ENCODE results near the gene MAML3.

Gene MAML3

GRCh38 chr4:139797287-139797686, 356.7 kb downstream of the MAML3 start:
- no peak for DNase-seq

- no peak for DNase-seq
Observed at GRCh38 chr4:139795527-139796314, 358.3 kb downstream of the MAML3 start.

GRCh38 chr4:139794158-139794954, 359.6 kb downstream of the MAML3 start:
- DNase-seq = no peak

- no peak for DNase-seq
Observed at GRCh38 chr4:139791681-139792080, 362.3 kb downstream of the MAML3 start.

- DNase-seq = no peak
Observed at GRCh38 chr4:139790291-139790690, 363.7 kb downstream of the MAML3 start.

- no peak for DNase-seq
Observed at GRCh38 chr4:139789096-139789654, 364.8 kb downstream of the MAML3 start.

GRCh38 chr4:139786494-139787354, 367.3 kb downstream of the MAML3 start:
- DNase-seq = no peak

GRCh38 chr4:139785356-139785755, 368.6 kb downstream of the MAML3 start:
- no peak for DNase-seq

GRCh38 chr4:139783741-139784484, 370.1 kb downstream of the MAML3 start:
- DNase-seq = no peak

- no peak for DNase-seq
Observed at GRCh38 chr4:139782926-139783522, 371.0 kb downstream of the MAML3 start.

GRCh38 chr4:139781066-139781465, 372.9 kb downstream of the MAML3 start:
- DNase-seq = no peak

GRCh38 chr4:139779691-139780090, 374.3 kb downstream of the MAML3 start:
- DNase-seq = no peak

GRCh38 chr4:139777757-139778156, 376.2 kb downstream of the MAML3 start:
- DNase-seq = no peak

GRCh38 chr4:139776235-139776634, 377.7 kb downstream of the MAML3 start:
- no peak for DNase-seq

GRCh38 chr4:139774759-139775487, 379.1 kb downstream of the MAML3 start:
- DNase-seq = no peak

GRCh38 chr4:139773560-139774318, 380.2 kb downstream of the MAML3 start:
- no peak for DNase-seq

- DNase-seq = no peak
Observed at GRCh38 chr4:139770361-139770760, 383.6 kb downstream of the MAML3 start.

- DNase-seq = no peak
Observed at GRCh38 chr4:139769364-139769763, 384.6 kb downstream of the MAML3 start.

GRCh38 chr4:139768896-139769295, 385.1 kb downstream of the MAML3 start:
- DNase-seq = no peak

GRCh38 chr4:139768366-139768765, 385.6 kb downstream of the MAML3 start:
- no peak for DNase-seq
